Ovary (tissue), 9 donors: ENCODE data around the gene DAB2IP. TPM values are rescaled to one million over a fixed set of nuclear protein-coding genes. Genes with fewer than 3 reads are reported as not detected.

Source experiments
- DNase-seq, 5 donors: peaks; one replicate each; pipeline ENCODE4 v3.0.0-alpha.2; 2019 to 2020
- H3K27ac ChIP-seq, 2 donors: fragments of 200-600 bp; one replicate each; pipeline versions ENCODE4 v1.5.1 to v1.8.0; 2019 to 2022
- H3K27me3 ChIP-seq: fragments of 200-600 bp; one replicate; pipeline ENCODE4 v1.8.0; 2022
- H3K36me3 ChIP-seq: fragments of 200-600 bp; sonication (generic); one replicate; pipeline ENCODE4 v1.5.1; 2019
- H3K4me1 ChIP-seq: one replicate; pipeline ENCODE4 v1.8.1; 2013; ENCODE audit warnings: mild to moderate bottlenecking, moderate library complexity; ENCODE audit not compliant: insufficient read depth
- H3K4me3 ChIP-seq: fragments of 200-600 bp; sonication (generic); one replicate; pipeline ENCODE4 v1.5.1; 2017
- H3K9me3 ChIP-seq, 2 donors: fragments of 200-600 bp in 1 of 2; sonication (generic) in 1 of 2; one replicate each; pipeline versions ENCODE4 v1.5.1 to v1.8.1; 2013 to 2019; ENCODE audit warnings: mild to moderate bottlenecking in 1 of 2, moderate library complexity in 1 of 2
- EP300 ChIP-seq: sonication (generic); formaldehyde crosslinking; IDR thresholded peaks from one replicate; pipeline ENCODE4 v1.6.1; 2017; ENCODE audit warnings: antibody characterized with exemption
- POLR2A ChIP-seq: fragments of 450-650 bp; IDR thresholded peaks from one replicate; pipeline ENCODE4 v1.6.1; 2017; ENCODE audit warnings: antibody characterized with exemption, mild to moderate bottlenecking, moderate library complexity
- WGBS, 3 donors: extraction: QIAGEN DNeasy Blood & Tissue Kit in 1 of 3; methylation state at CpG; one replicate each; pipeline versions ENCODE4 v1.1.5 to v1.1.7; 2013 to 2017; 5-methylcytosine and 5-hydroxymethylcytosine counted together
- intact Hi-C, 4 donors: fragments of 100-400 bp; cut with DNase I; formaldehyde crosslinking; loops; one replicate each; pipeline versions ENCODE4 v1.11.0 to v1.15.1; 2022 to 2023
- polyA plus RNA-seq, 2 donors: library from polyadenylated mRNA; stranded (reverse); fragments of 200-250 nt in 1 of 2; fragments of 350-450 nt in 1 of 2; fragmentation: Illumina TruSeq in 1 of 2; extraction: RNeasy Lipid Tissue Mini Kit (QIAGEN cat#74804) in 1 of 2; gene quantifications; one replicate each; pipeline ENCODE4 v1.2.3, GENCODE V29; 2013 to 2014
- total RNA-seq, 7 donors: library from RNA; depleted of rRNA in 2 of 7; stranded (reverse); fragments of >200 nt in 2 of 7; fragmentation: NEBNext Ultra II Directional in 3 of 7; extraction: Animal tissue kit (Norgen Biotek cat#: 25700) in 3 of 7; gene quantifications; one replicate each; pipeline versions ENCODE4 v1.1.0 to v1.2.4, GENCODE V29; 2016 to 2023
- TF ChIP-seq, protein P1 (sequence below), 3 donors: fragments of 450-650 bp in 2 of 3; fragments of 200-600 bp in 1 of 3; IDR thresholded peaks; one replicate each; pipeline versions ENCODE4 v1.5.1 to v1.8.0; 2016 to 2022; ENCODE audit warnings: antibody characterized with exemption in 3 of 3, mild to moderate bottlenecking in 1 of 3
- donor health status: DM: no; HTN: no; CAD: no; lungs with moderate emphysema.
- donor health status: DM: no; HTN: no; CAD: no.
- donor health status: Bipolar disorder and iron deficiency.
- donor health status: DM: yes; HTN: yes; CAD: no.
- donor health status: DM: no; HTN: no; CAD: no.
- donor health status: DM: yes; HTN: yes; CAD: no.

DAB2IP gene
- total and polyA plus RNA-seq, 9 donors, result 9.3 to 95.0 (median 70.6) TPM

GRCh38 chr9:121639619-121640018, 11.8 kb upstream of the DAB2IP start:
- Histone ChIP-seq H3K27me3 (no peaks in the 10 kb centered on the region), H3K9me3 (no peaks in the 10 kb centered on the region), H3K4me3 (no peak overlapping the region), H3K27ac (no peak overlapping the region), H3K36me3 (no peaks in the 10 kb centered on the region), H3K4me1 (peaks cover 3% of the 10 kb centered on the region)
- 90 to 95% (median 92%) methylated on average over 6 of the region's 6 CpGs for WGBS, 3 donors
- TF ChIP-seq EP300 (no peak), POLR2A (no peak)
- TF ChIP-seq, protein P1, sequence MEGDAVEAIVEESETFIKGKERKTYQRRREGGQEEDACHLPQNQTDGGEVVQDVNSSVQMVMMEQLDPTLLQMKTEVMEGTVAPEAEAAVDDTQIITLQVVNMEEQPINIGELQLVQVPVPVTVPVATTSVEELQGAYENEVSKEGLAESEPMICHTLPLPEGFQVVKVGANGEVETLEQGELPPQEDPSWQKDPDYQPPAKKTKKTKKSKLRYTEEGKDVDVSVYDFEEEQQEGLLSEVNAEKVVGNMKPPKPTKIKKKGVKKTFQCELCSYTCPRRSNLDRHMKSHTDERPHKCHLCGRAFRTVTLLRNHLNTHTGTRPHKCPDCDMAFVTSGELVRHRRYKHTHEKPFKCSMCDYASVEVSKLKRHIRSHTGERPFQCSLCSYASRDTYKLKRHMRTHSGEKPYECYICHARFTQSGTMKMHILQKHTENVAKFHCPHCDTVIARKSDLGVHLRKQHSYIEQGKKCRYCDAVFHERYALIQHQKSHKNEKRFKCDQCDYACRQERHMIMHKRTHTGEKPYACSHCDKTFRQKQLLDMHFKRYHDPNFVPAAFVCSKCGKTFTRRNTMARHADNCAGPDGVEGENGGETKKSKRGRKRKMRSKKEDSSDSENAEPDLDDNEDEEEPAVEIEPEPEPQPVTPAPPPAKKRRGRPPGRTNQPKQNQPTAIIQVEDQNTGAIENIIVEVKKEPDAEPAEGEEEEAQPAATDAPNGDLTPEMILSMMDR (IDR thresholded peaks at IDR 0.05), result no peak
- intact Hi-C loops, result loop anchor here in 1 of 4 donors (5.0 kb wide), 1 partner anchor 353 kb away; no protein-coding TSS in a partner anchor
- no peak for DNase-seq

DNA sequence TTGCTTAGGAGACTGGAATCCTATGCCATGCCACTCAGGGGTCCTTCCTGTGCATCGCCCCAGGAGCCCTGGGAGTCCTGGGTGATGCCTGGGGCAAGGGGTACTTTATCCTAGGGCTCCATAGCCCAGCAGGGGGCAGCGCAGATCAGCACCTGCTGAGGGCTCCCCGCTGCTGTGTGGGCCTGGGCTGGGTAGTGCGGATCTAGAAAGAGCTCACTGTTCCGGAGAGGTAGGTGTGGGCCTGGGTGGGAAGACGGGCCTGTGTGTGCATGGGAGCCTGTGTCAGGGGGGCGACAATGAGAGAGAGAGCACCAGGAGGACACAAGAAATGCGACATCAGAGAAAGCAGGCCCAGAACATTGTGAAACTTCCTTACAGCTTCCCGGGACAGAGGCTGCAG, 11.4 kb upstream of the DAB2IP start:
- TF ChIP-seq, protein P1 (IDR thresholded peaks at IDR 0.05), result peak in 2 of 3 donors; percentile 9 to 60
- TF ChIP-seq EP300, result no peak
- Histone ChIP-seq H3K9me3 (no peaks in the 10 kb centered on the region), H3K27me3 (no peaks in the 10 kb centered on the region), H3K27ac (no peak overlapping the region), H3K4me1 (peaks cover 6% of the 10 kb centered on the region), H3K4me3 (no peak overlapping the region), H3K36me3 (no peaks in the 10 kb centered on the region)
- 79 to 92% (median 89%) methylated on average over 9 of the region's 9 CpGs for WGBS, 3 donors
- intact Hi-C loops, result no loop called here
- DNase-seq, result peak; percentile 52 to 75 (median 62)

DNA sequence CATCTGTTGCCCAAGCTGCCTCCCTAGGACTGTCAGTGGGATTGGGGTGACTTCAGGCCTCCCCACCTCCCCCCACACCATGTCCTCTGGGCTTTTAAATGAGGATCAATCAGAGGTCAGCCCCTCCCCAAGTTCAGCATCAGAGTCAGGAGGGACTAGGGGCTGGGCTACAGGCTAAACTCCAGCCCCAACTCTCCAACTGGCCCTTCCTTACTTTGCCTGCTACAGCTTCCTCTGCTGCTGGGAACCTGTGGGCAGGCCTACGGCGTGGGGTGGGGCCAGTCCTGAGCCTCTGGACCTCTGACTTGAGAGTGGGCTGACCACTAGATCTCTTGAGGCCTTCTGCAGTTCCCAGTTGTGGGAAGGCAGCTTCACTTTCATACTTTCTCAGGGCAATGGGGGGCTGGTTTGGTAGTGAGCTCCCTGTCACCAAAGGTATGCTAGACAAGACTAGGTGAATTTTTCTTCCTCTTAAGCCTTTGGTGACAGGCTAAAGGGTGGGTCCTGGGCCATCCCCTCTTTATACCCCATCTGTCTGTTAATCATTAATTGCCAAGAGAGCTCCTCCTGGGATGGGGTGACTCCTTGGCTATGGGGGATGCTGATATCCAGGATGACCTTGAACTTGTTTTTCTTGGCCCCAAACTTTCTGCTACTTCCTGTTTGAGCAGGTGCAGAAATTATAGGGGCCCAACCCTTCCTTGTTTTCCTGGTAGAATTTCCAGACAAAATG, 10.8 kb upstream of the DAB2IP start:
- TF ChIP-seq POLR2A (no peak), EP300 (no peak)
- TF ChIP-seq, protein P1 (IDR thresholded peaks at IDR 0.05), result no peak
- 56 to 70% (median 70%) methylated on average over 2 of the region's 2 CpGs for WGBS, 3 donors
- no peak overlapping the region for H3K4me3 ChIP-seq
- H3K4me1 ChIP-seq, result peaks cover 5% of the 10 kb centered on the region
- H3K36me3 ChIP-seq, result no peaks in the 10 kb centered on the region
- no peak for DNase-seq
- H3K27ac ChIP-seq, result no peak overlapping the region
- intact Hi-C loops, result no loop called here
- no peaks in the 10 kb centered on the region for H3K27me3 ChIP-seq
- no peaks in the 10 kb centered on the region for H3K9me3 ChIP-seq

DNA sequence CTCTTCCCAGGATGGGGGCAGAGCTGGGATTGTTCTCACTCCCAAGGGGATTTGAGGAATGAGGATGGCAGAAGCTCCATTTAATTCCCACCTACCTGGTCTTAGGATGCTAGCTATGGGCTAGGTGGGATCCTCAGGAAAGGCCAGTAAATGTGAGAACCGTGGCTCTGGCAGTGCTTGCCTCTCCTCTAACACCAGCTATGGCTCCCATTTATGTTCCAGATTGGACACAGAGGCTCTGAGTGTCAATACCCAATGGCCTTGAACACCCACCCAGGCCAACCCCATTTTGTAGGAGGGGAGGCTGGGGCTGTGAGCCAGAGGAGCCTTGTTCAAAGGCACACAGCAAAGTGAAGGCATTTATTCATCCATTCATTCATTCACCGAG, 10.2 kb upstream of the DAB2IP start:
- Histone ChIP-seq H3K9me3 (no peaks in the 10 kb centered on the region), H3K4me1 (peaks cover 5% of the 10 kb centered on the region), H3K36me3 (no peaks in the 10 kb centered on the region), H3K27ac (no peak overlapping the region), H3K27me3 (no peaks in the 10 kb centered on the region), H3K4me3 (no peak overlapping the region)
- TF ChIP-seq EP300 (no peak), POLR2A (no peak)
- TF ChIP-seq, protein P1 (IDR thresholded peaks at IDR 0.05), result no peak
- intact Hi-C loops, result no loop called here
- whole genome bisulfite sequencing, 3 donors, result 71 to 89% (median 88%) methylated on average over 2 of the region's 2 CpGs
- no peak for DNase-seq
